Endothelial cell of umbilical vein (primary cell): ENCODE measurements around the gene RRM2.

Experiments
- CTCF ChIP-seq, 2 donors: IDR thresholded peaks; 1 replicate in 1 of 2; 2 replicates in 1 of 2; pipeline ENCODE4 v1.5.1; 2011; ENCODE audit warnings: low read length in 2 of 2, mild to moderate bottlenecking in 2 of 2, moderate library complexity in 2 of 2, control low read depth in 1 of 2, inconsistent platforms in 1 of 2, low read depth in 1 of 2; ENCODE audit not compliant: insufficient read depth in 1 of 2; ENCODE audit errors: extremely low read depth in 1 of 2
- EZH2 ChIP-seq: IDR thresholded peaks from 2 replicates; pipeline ENCODE4 v1.6.1; 2012; ENCODE audit warnings: borderline replicate concordance, low read depth, mild to moderate bottlenecking, moderate library complexity, low read length, inconsistent platforms; ENCODE audit not compliant: severe bottlenecking
- FOS ChIP-seq: IDR thresholded peaks from 2 replicates; pipeline ENCODE4 v1.6.1; 2011; ENCODE audit warnings: mild to moderate bottlenecking, low read length, moderate library complexity, borderline replicate concordance; ENCODE audit not compliant: insufficient read depth
- MAX ChIP-seq: IDR thresholded peaks from 2 replicates; pipeline ENCODE4 v1.6.1; 2011; ENCODE audit not compliant: insufficient read depth, insufficient read length
- MYC ChIP-seq: IDR thresholded peaks from one replicate; pipeline ENCODE4 v1.6.1; 2011; ENCODE audit warnings: mild to moderate bottlenecking, low read depth, low read length
- POLR2A ChIP-seq: IDR thresholded peaks from 2 replicates; pipeline ENCODE4 v1.6.1; 2012; ENCODE audit warnings: low read depth, mild to moderate bottlenecking, control low read depth, low read length

- TF ChIP-seq CTCF (IDR thresholded peaks at IDR 0.05; ENCODE audit: extremely low read depth in 1 of 2, insufficient read depth in 1 of 2, low read depth in 1 of 2, low read length in 2 of 2): no peak
- no peak for TF ChIP-seq MAX
- TF ChIP-seq POLR2A: no peak
- TF ChIP-seq FOS: no peak
- no peak for TF ChIP-seq EZH2
- no peak for TF ChIP-seq MYC
Measured at GRCh38 chr2:10085043-10085667, 37.4 kb upstream of the RRM2 start.
